Osteocyte (in vitro differentiated cells): ENCODE data around the gene ZNF516. TPM values are rescaled to one million over a fixed set of nuclear protein-coding genes. Genes with fewer than 3 reads are reported as not detected.

Experiments used
- DNase-seq: peaks from one replicate; pipeline ENCODE4 v3.0.0; 2021; ENCODE audit warnings: mixed read lengths; ENCODE audit not compliant: unreplicated experiment; ENCODE audit errors: extremely low spot score
- H3K27ac Mint-ChIP-seq: one replicate; pipeline ENCODE4 v1.8.0; 2021; ENCODE audit warnings: mild to moderate bottlenecking, mixed read lengths; ENCODE audit not compliant: unreplicated experiment
- H3K27me3 Mint-ChIP-seq: one replicate; pipeline ENCODE4 v1.8.0; 2021; ENCODE audit warnings: mixed read lengths; ENCODE audit not compliant: unreplicated experiment
- H3K36me3 Mint-ChIP-seq: one replicate; pipeline ENCODE4 v1.8.0; 2021; ENCODE audit warnings: mixed read lengths; ENCODE audit not compliant: unreplicated experiment
- H3K4me1 Mint-ChIP-seq: one replicate; pipeline ENCODE4 v1.8.0; 2021; ENCODE audit warnings: mixed read lengths; ENCODE audit not compliant: unreplicated experiment
- H3K4me3 Mint-ChIP-seq: one replicate; pipeline ENCODE4 v1.8.0; 2021; ENCODE audit warnings: mild to moderate bottlenecking, moderate library complexity, mixed read lengths; ENCODE audit not compliant: unreplicated experiment
- H3K9me3 Mint-ChIP-seq: one replicate; pipeline ENCODE4 v1.8.0; 2021; ENCODE audit warnings: mixed read lengths; ENCODE audit not compliant: unreplicated experiment
- total RNA-seq: library from RNA; stranded (reverse); gene quantifications from 2 replicates; pipeline ENCODE4 v1.2.1, GENCODE V29; 2021
- TF ChIP-seq, protein P1 (sequence below): fragments of 200-600 bp; sonication (generic); IDR thresholded peaks from 2 replicates; pipeline ENCODE4 v1.5.0; 2021; ENCODE audit warnings: antibody characterized with exemption, mild to moderate bottlenecking, moderate library complexity

Gene ZNF516
- total RNA-seq, 1 donor from 2014 or later = 36.3 TPM

DNA sequence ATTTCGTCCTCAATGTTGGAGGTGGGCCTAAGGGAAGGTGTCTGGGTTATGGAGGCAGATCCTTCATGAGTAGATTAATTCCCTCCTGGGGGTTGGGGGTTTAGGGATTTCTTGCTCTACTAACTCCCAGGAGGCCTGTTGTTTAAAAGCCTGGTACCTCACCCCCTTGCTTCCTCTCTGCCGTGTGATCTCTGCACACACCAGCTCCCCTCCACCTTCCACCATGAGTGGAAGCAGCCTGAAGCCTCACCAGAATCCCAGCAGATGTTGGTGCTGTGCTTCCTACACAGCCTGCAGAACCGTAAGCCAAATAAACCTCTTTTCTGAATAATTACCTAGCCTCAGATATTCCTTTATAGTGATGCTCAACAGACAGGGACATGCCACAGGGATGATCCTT, 141.5 kb downstream of the ZNF516 start:
- Mint-ChIP-seq H3K27ac (no peak overlapping the region), H3K36me3 (peaks cover 12% of the 10 kb centered on the region), H3K9me3 (peaks cover 5% of the 10 kb centered on the region)

DNA sequence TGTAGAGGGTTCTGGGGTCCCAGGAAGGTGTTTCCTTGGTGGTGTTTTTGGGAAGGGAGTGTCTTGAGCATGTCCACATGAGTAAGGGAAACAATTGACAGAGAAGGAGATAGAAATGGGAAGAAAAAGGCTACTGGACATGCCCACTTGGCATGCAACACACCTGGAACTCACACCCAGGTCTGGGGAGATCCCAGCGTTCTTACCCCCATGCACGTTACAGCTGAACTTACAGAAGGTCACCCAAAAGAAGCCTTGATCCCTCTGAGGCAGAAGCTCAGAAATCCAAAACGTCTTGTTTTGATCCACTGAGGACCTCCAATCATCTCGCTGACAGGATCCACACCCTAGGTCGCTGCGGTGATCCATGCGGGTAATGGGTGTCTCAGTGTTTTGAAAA, 142.0 kb downstream of the ZNF516 start:
- Mint-ChIP-seq H3K27ac (no peak overlapping the region), H3K4me3 (no peak overlapping the region), H3K27me3 (no peaks in the 10 kb centered on the region), H3K9me3 (peaks cover 5% of the 10 kb centered on the region), H3K4me1 (peaks cover 13% of the 10 kb centered on the region), H3K36me3 (peaks cover 10% of the 10 kb centered on the region)
- TF ChIP-seq, protein P1, sequence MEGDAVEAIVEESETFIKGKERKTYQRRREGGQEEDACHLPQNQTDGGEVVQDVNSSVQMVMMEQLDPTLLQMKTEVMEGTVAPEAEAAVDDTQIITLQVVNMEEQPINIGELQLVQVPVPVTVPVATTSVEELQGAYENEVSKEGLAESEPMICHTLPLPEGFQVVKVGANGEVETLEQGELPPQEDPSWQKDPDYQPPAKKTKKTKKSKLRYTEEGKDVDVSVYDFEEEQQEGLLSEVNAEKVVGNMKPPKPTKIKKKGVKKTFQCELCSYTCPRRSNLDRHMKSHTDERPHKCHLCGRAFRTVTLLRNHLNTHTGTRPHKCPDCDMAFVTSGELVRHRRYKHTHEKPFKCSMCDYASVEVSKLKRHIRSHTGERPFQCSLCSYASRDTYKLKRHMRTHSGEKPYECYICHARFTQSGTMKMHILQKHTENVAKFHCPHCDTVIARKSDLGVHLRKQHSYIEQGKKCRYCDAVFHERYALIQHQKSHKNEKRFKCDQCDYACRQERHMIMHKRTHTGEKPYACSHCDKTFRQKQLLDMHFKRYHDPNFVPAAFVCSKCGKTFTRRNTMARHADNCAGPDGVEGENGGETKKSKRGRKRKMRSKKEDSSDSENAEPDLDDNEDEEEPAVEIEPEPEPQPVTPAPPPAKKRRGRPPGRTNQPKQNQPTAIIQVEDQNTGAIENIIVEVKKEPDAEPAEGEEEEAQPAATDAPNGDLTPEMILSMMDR = no peak
- DNase-seq = peak; percentile 64

More for the DNA sequence above, 141.5 kb downstream of the ZNF516 start:
- peak; percentile 15 for DNase-seq
- peaks cover 13% of the 10 kb centered on the region for H3K4me1 Mint-ChIP-seq
- TF ChIP-seq, protein P1 = no peak
- H3K4me3 Mint-ChIP-seq = no peak overlapping the region
- H3K27me3 Mint-ChIP-seq = no peaks in the 10 kb centered on the region

DNA sequence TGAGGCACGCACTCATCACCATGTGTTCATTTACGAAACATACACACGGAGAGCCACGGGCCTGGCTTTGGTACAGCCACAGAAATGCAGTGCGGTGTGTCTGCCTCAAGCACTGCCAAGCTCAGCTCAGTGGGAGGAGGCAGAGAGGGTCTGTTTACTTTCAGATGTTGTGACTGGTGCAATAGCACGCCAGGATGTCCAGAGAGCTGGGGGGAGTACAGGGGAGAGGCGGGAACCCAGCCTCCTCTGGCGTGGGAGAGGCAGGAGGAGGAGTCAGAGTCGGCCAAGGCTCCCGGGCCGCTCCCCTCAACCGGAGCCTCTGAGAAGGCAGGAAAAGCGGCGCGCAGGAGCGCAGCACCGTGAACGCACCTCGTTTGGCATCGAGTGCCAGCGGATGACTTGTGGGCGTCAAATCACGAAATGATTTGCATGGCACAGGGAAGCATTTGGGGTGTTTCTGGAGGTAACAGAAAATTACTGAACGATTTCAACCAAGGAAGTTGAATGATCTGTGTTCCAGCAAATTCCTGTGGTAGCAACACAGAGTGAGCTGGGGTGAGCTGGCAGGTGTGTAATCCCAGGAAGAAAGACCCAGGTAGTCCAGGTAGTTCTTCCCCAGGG, 143.0 kb downstream of the ZNF516 start:
- peaks cover 13% of the 10 kb centered on the region for H3K4me1 Mint-ChIP-seq
- peaks cover 8% of the 10 kb centered on the region for H3K36me3 Mint-ChIP-seq
- H3K4me3 Mint-ChIP-seq = no peak overlapping the region
- TF ChIP-seq, protein P1 = no peak
- H3K27ac Mint-ChIP-seq = no peak overlapping the region
- peaks cover 5% of the 10 kb centered on the region for H3K9me3 Mint-ChIP-seq
- DNase-seq = peak; percentile 77
- no peaks in the 10 kb centered on the region for H3K27me3 Mint-ChIP-seq

DNA sequence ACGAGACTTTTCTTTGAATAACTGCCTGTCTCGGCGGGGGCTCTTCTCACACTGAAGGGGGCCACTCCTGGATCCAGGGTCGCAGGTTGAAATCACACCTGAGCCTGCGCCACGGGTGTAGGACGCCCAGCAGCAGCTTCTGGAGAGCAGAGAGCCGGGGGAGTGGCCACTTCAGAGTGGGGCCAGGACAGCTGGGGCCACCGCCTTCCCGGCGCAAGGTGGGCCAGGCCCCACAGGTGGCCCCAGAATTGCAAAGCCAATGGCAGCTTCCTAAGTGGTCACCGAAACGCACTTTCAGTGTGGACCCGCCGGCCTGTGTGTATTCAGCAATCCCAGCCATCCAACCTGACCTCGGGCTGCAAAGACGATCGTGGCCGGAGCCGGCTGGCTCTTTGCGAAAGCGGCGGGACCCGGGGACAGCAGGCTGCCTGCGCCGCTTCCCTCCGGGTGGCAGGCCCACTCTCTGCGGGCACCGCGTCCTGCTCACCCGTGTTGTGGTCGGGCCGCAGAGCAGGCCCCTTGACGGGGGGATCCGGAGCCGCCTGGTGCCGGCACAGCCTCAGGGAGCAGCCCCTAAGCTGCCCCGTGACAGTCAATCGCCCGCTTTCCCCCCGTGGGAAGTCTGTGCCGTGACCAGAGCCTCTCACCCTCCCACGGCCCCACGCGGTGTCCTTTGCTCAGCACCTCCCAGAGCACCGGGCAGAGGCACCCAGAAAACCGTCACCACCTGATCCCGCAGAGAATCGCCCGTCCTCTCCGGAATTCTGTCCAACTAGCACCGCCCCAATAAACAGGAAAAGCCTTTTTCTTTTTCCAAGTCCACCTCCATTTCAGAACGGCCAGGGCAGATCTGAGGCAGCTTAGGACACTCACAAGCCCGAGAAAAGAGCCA, 144.7 kb downstream of the ZNF516 start:
- H3K4me1 Mint-ChIP-seq = peaks cover 13% of the 10 kb centered on the region
- DNase-seq = peak; percentile 82
- H3K27ac Mint-ChIP-seq = no peak overlapping the region
- H3K27me3 Mint-ChIP-seq = no peaks in the 10 kb centered on the region
- peaks cover 3% of the 10 kb centered on the region for H3K36me3 Mint-ChIP-seq
- TF ChIP-seq, protein P1 = no peak
- peaks cover 5% of the 10 kb centered on the region for H3K9me3 Mint-ChIP-seq
- H3K4me3 Mint-ChIP-seq = no peak overlapping the region
